ENCODE results near the gene SMS. TPM values are rescaled to one million over a fixed set of nuclear protein-coding genes. Genes with fewer than 3 reads are reported as not detected.

SMS gene
- total RNA-seq, 6 donors from 2014 or later = 23.3 to 53.5 (median 50.2) TPM

DNA sequence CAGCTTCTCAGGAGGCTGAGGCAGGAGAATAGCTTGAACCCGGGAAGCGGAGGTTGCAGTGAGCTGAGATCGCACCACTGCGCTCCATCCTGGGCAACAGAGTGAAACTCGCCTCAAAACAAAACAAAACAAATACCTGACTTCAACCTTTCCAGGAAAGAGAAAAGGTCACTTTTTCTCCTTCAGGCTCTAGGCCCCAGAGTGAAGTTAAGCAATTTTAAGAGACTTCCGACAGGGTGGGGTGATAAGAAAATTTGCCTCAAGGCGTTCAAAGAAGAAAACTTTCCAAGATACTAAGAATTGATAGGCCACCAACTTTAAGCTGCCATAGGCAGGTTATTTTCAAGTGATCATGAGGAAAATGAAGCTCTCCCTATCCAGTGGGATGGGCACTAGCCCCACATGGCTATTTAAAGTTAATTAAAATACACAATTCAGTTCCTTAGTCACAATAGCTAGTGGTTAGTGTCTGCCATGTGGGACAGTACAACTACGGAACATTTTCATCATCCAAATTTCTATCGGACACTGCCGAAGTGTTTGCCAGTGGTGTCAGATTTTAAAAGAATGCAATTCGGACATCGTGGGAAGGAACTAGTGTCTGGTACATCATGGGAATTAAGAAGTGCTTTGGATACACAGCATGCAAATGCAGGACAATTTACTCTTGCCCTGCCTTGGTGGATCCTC, 33.0 kb downstream of the SMS start:
- no peak overlapping the region for H3K4me3 ChIP-seq
- H3K27me3 ChIP-seq = no peaks in the 10 kb centered on the region
- TF ChIP-seq POLR2AphosphoS5 (IDR thresholded peaks at IDR 0.05) = no peak
- no peak for TF ChIP-seq EP300 (IDR thresholded peaks at IDR 0.05)
- TF ChIP-seq POLR2A (IDR thresholded peaks at IDR 0.05) = no peak
- TF ChIP-seq, protein P1, sequence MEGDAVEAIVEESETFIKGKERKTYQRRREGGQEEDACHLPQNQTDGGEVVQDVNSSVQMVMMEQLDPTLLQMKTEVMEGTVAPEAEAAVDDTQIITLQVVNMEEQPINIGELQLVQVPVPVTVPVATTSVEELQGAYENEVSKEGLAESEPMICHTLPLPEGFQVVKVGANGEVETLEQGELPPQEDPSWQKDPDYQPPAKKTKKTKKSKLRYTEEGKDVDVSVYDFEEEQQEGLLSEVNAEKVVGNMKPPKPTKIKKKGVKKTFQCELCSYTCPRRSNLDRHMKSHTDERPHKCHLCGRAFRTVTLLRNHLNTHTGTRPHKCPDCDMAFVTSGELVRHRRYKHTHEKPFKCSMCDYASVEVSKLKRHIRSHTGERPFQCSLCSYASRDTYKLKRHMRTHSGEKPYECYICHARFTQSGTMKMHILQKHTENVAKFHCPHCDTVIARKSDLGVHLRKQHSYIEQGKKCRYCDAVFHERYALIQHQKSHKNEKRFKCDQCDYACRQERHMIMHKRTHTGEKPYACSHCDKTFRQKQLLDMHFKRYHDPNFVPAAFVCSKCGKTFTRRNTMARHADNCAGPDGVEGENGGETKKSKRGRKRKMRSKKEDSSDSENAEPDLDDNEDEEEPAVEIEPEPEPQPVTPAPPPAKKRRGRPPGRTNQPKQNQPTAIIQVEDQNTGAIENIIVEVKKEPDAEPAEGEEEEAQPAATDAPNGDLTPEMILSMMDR (IDR thresholded peaks at IDR 0.05) = no peak
- peaks cover 0 to 9% (median 3%) of the 10 kb centered on the region in 4 donors for H3K4me1 ChIP-seq
- H3K9me3 ChIP-seq = no peaks in the 10 kb centered on the region
- no peak for ATAC-seq (ENCODE audit: low FRiP score in 2 of 2)
- H3K36me3 ChIP-seq = peaks cover 0 to 16% (median 0%) of the 10 kb centered on the region in 4 donors
- WGBS, 2 donors = 69 to 81% methylated on average over 10 to 12 of the region's 12 CpGs
- no peak for DNase-seq
- peak overlapping the region; percentile 40 to 63 (median 55) for H3K27ac ChIP-seq

DNA sequence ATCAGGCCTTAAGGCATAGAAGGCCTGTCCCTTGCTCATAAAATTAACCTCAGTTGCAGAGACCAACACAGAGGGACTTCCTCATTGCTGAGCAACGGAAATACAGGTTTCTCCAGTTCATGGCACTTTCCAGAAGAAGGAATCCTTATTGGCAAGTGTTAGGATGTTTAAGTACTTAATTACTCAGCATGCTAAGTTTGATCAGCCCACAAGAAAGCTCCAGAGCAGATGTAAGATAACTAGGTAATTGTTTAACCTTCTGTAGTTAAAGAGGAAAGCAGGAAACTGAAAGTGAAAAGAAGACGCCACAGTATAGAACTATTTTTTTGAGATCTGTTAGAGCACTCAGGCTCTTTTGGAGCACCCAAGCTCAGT, 33.5 kb downstream of the SMS start:
- H3K9me3 ChIP-seq = no peaks in the 10 kb centered on the region
- no peak overlapping the region for H3K4me3 ChIP-seq
- H3K27ac ChIP-seq = peak overlapping the region; percentile 40 to 63 (median 55)
- H3K36me3 ChIP-seq = peaks cover 0 to 16% (median 0%) of the 10 kb centered on the region in 4 donors
- peaks cover 0 to 9% (median 3%) of the 10 kb centered on the region in 4 donors for H3K4me1 ChIP-seq
- no peak for DNase-seq
- peak in 1 of 4 donors; percentile 46 for TF ChIP-seq EP300 (IDR thresholded peaks at IDR 0.05)
- no peak for TF ChIP-seq POLR2A (IDR thresholded peaks at IDR 0.05)
- WGBS, 2 donors = 25 to 35% methylated on average over 2 of the region's 2 CpGs
- peak; percentile 43 to 69 for ATAC-seq (ENCODE audit: low FRiP score in 2 of 2)
- H3K27me3 ChIP-seq = no peaks in the 10 kb centered on the region

- Histone ChIP-seq H3K9me3 (no peaks in the 10 kb centered on the region), H3K4me3 (no peak overlapping the region), H3K27ac (peak overlapping the region in 2 of 4 donors; percentile 18 to 40), H3K36me3 (peaks cover 0 to 12% (median 0%) of the 10 kb centered on the region in 4 donors), H3K27me3 (no peaks in the 10 kb centered on the region), H3K4me1 (peaks cover 0 to 9% (median 3%) of the 10 kb centered on the region in 4 donors)
- TF ChIP-seq POLR2AphosphoS5 (IDR thresholded peaks at IDR 0.05) (no peak), EP300 (IDR thresholded peaks at IDR 0.05) (no peak), POLR2A (IDR thresholded peaks at IDR 0.05) (no peak)
- TF ChIP-seq, protein P1 (IDR thresholded peaks at IDR 0.05) = no peak
- ATAC-seq (ENCODE audit: low FRiP score in 2 of 2) (peak in 1 of 2 donors; percentile 35), DNase-seq (no peak)
- 65 to 100% methylated on average over 1 to 3 of the region's 3 CpGs for WGBS, 2 donors
Observed at GRCh38 chrX:21975242-21975641, 34.7 kb downstream of the SMS start.

GRCh38 chrX:21975812-21976211, 35.3 kb downstream of the SMS start:
- no peaks in the 10 kb centered on the region for H3K27me3 ChIP-seq
- H3K9me3 ChIP-seq = no peaks in the 10 kb centered on the region
- peak overlapping the region in 2 of 4 donors; percentile 18 to 40 for H3K27ac ChIP-seq
- H3K36me3 ChIP-seq = peaks cover 0 to 12% (median 0%) of the 10 kb centered on the region in 4 donors
- TF ChIP-seq, protein P1 (IDR thresholded peaks at IDR 0.05) = peak in 3 of 6 experiments; percentile 23 to 29 (median 27)
- TF ChIP-seq POLR2AphosphoS5 (IDR thresholded peaks at IDR 0.05) = no peak
- WGBS, 2 donors = 39 to 52% methylated on average over 6 of the region's 6 CpGs
- ATAC-seq (ENCODE audit: low FRiP score in 2 of 2) (no peak), DNase-seq (no peak)
- H3K4me3 ChIP-seq = no peak overlapping the region
- H3K4me1 ChIP-seq = peaks cover 0 to 9% (median 3%) of the 10 kb centered on the region in 4 donors

- 92 to 100% methylated on average over 3 to 5 of the region's 5 CpGs for WGBS, 2 donors
- no peaks in the 10 kb centered on the region for H3K9me3 ChIP-seq
- H3K36me3 ChIP-seq = peaks cover 0 to 12% (median 0%) of the 10 kb centered on the region in 4 donors
- no peaks in the 10 kb centered on the region for H3K27me3 ChIP-seq
- ATAC-seq (ENCODE audit: low FRiP score in 2 of 2) (no peak), DNase-seq (no peak)
- TF ChIP-seq EP300 (IDR thresholded peaks at IDR 0.05) (no peak), POLR2AphosphoS5 (IDR thresholded peaks at IDR 0.05) (no peak), POLR2A (IDR thresholded peaks at IDR 0.05) (no peak)
- TF ChIP-seq, protein P1 (IDR thresholded peaks at IDR 0.05) = no peak
- no peak overlapping the region for H3K27ac ChIP-seq
- no peak overlapping the region for H3K4me3 ChIP-seq
- H3K4me1 ChIP-seq = peaks cover 0 to 8% (median 2%) of the 10 kb centered on the region in 4 donors
Observed at GRCh38 chrX:21978346-21978745, 37.8 kb downstream of the SMS start.
